DOHH2 (cell line): ENCODE measurements around the gene SEH1L.

Experiments
- H3F3A ChIP-seq: fragments of 200-600 bp; sonication (generic), shearing (Covaris generic); 2 replicates; pipeline ENCODE4 v1.6.0; 2016; ENCODE audit warnings: antibody characterized with exemption, mild to moderate bottlenecking; ENCODE audit not compliant: control insufficient read depth, insufficient read depth
- H3K27ac ChIP-seq: fragments of 200-600 bp; sonication (generic); 2 replicates; pipeline ENCODE4 v1.5.1; 2014; ENCODE audit warnings: low read depth, mild to moderate bottlenecking, low read length, moderate library complexity
- H3K27me3 ChIP-seq: fragments of 200-600 bp; sonication (generic); 2 replicates; pipeline ENCODE4 v1.6.1; 2014; ENCODE audit warnings: mild to moderate bottlenecking, low read length, mixed read lengths; ENCODE audit not compliant: control insufficient read depth
- H3K36me3 ChIP-seq: fragments of 200-600 bp; sonication (generic); 2 replicates; pipeline ENCODE4 v1.6.1; 2014; ENCODE audit warnings: mild to moderate bottlenecking, low read length, moderate library complexity, mixed read lengths; ENCODE audit not compliant: control insufficient read depth
- H3K4me1 ChIP-seq: fragments of 200-600 bp; sonication (generic); 2 replicates; pipeline ENCODE4 v1.6.1; 2014; ENCODE audit warnings: mild to moderate bottlenecking, low read length, mixed read lengths; ENCODE audit not compliant: control insufficient read depth
- H3K4me2 ChIP-seq: fragments of 200-600 bp; sonication (generic); 2 replicates; pipeline ENCODE4 v1.6.0; 2014; ENCODE audit warnings: mild to moderate bottlenecking, low read length, moderate library complexity
- H3K4me3 ChIP-seq: fragments of 200-600 bp; sonication (generic); 2 replicates; pipeline ENCODE4 v1.5.1; 2014; ENCODE audit warnings: mild to moderate bottlenecking, low read length, mixed read lengths
- H3K79me2 ChIP-seq: fragments of 200-600 bp; sonication (generic); 2 replicates; pipeline ENCODE4 v1.6.1; 2014; ENCODE audit warnings: mild to moderate bottlenecking, low read length, mixed read lengths; ENCODE audit not compliant: control insufficient read depth
- H3K9me2 ChIP-seq: fragments of 200-600 bp; sonication (generic); replicated peaks from 2 replicates; pipeline ENCODE4 v1.6.1; 2014; ENCODE audit warnings: mild to moderate bottlenecking, low read length, mixed read lengths; ENCODE audit not compliant: control insufficient read depth
- H3K9me3 ChIP-seq: fragments of 200-600 bp; sonication (generic); 2 replicates; pipeline ENCODE4 v1.6.1; 2014; ENCODE audit warnings: antibody characterized with exemption, low read length, mixed read lengths; ENCODE audit not compliant: control insufficient read depth, insufficient read depth
- H4K20me1 ChIP-seq: fragments of 200-600 bp; sonication (generic); 2 replicates; pipeline ENCODE4 v1.6.0; 2014; ENCODE audit warnings: low read depth, mild to moderate bottlenecking, antibody characterized with exemption, low read length, moderate library complexity; ENCODE audit not compliant: control insufficient read depth, insufficient read depth
- CTCF ChIP-seq: fragments of 200-600 bp; sonication (generic); IDR thresholded peaks from one replicate; pipeline ENCODE4 v1.5.1; 2014; ENCODE audit warnings: antibody characterized with exemption, mild to moderate bottlenecking, low read depth, low read length; ENCODE audit not compliant: poor library complexity, severe bottlenecking
- EZH2phosphoT487 ChIP-seq: fragments of 200-600 bp; sonication (generic); IDR thresholded peaks from 2 replicates; pipeline ENCODE4 v1.6.1; 2017; ENCODE audit warnings: borderline replicate concordance, mild to moderate bottlenecking, antibody characterized with exemption, low read length, moderate library complexity, mixed read lengths

SEH1L gene

GRCh38 chr18:13022644-13023043 lies 74.8 kb downstream of the SEH1L start:
- peaks cover 87% of the 10 kb centered on the region for H3K36me3 ChIP-seq
- no peak for TF ChIP-seq CTCF
- TF ChIP-seq EZH2phosphoT487, result no peak
- H3K27ac ChIP-seq, result no peak overlapping the region
- H3K9me2 ChIP-seq, result no peaks in the 10 kb centered on the region
- H3K27me3 ChIP-seq, result no peaks in the 10 kb centered on the region
- H3K4me2 ChIP-seq, result no peak overlapping the region
- H3F3A ChIP-seq, result no peaks in the 10 kb centered on the region
- peaks cover 36% of the 10 kb centered on the region for H3K79me2 ChIP-seq
- no peaks in the 10 kb centered on the region for H4K20me1 ChIP-seq
- H3K4me1 ChIP-seq, result no peaks in the 10 kb centered on the region
- H3K4me3 ChIP-seq, result no peak overlapping the region
- no peaks in the 10 kb centered on the region for H3K9me3 ChIP-seq

GRCh38 chr18:13025233-13025632 lies 77.4 kb downstream of the SEH1L start:
- Histone ChIP-seq H3K4me2 (no peak overlapping the region), H3K4me1 (no peaks in the 10 kb centered on the region), H3K36me3 (peaks cover 85% of the 10 kb centered on the region), H4K20me1 (no peaks in the 10 kb centered on the region), H3F3A (no peaks in the 10 kb centered on the region), H3K9me3 (no peaks in the 10 kb centered on the region), H3K27ac (no peak overlapping the region), H3K9me2 (no peaks in the 10 kb centered on the region), H3K4me3 (no peak overlapping the region), H3K27me3 (no peaks in the 10 kb centered on the region), H3K79me2 (peaks cover 36% of the 10 kb centered on the region)
- TF ChIP-seq EZH2phosphoT487, result no peak
- TF ChIP-seq CTCF, result no peak

DNA sequence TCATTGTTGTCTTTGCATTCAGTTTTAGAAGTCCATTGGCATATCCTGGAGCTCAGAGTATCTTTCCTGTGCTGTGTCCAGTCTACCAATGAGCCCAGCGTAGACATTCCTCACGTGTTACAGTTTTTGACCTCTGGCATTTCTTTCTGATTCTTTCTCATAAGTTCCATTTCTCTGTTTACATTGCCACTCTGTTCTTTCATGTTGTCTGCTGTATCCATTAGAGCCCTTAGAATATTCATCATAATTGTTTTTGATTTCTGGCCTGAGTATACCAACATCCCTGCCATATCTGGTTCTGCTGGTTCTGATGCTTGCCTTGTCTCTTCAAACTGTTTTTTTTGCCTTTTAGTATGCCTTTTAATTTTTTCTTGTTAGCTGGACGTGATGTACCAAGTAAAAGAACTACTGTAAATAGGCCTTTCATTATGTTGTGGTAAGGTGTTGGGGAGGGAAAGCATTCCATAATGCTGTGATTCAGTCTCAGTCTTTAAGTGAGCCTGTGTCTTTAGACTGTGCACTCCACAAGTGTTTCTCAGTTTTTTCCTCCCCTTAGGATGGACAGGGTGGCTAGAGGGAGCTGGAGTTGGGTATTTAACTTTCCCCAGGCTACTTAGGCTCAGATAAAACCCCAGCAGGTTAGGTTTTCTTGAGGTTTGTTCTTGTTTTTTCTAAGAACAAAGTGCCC lies 78.9 kb downstream of the SEH1L start:
- no peak for TF ChIP-seq CTCF
- no peak for TF ChIP-seq EZH2phosphoT487
- H3K27ac ChIP-seq, result no peak overlapping the region
- H3K79me2 ChIP-seq, result peaks cover 30% of the 10 kb centered on the region
- H4K20me1 ChIP-seq, result no peaks in the 10 kb centered on the region
- H3K9me2 ChIP-seq, result no peaks in the 10 kb centered on the region
- no peaks in the 10 kb centered on the region for H3K9me3 ChIP-seq
- no peaks in the 10 kb centered on the region for H3K27me3 ChIP-seq
- no peak overlapping the region for H3K4me3 ChIP-seq
- H3K36me3 ChIP-seq, result peaks cover 83% of the 10 kb centered on the region
- H3F3A ChIP-seq, result no peaks in the 10 kb centered on the region
- no peaks in the 10 kb centered on the region for H3K4me1 ChIP-seq
- no peak overlapping the region for H3K4me2 ChIP-seq
